ENCODE measurements around the gene B9D1.

B9D1 gene

DNA sequence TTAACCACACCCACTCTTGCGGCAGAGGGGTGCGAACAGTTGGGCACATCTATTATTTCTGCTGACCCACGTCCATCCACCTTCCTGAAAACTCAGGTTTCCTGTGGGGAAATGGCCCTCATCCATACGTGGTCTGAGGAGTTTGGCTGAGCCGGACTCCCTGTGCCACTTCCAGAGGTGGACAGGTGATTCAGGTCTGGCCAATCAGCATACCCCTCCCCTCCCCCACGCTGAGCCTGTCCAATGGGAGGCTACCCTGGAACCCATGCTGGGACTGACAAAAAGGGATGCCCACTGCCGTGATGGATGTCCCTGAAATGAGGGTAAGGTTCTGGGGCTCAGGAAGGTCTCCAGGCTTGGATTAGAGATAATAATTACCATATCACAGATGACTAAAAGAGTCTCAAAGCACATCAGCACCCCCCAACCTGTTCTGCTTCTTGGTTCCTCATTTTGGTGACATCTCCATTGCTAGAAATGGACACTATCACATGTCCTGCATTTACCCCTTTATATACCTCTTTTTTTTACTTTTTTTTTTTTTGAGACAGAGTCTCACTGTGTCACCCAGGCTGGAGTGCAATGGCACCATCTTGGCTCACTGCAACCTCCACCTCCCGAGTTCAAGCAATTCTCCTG lies 10.5 kb upstream of the B9D1 start:
- no peak for DNase-seq

GRCh38 chr17:19372439-19372838 lies 9.9 kb upstream of the B9D1 start:
- no peak for DNase-seq

GRCh38 chr17:19372011-19372370 lies 9.5 kb upstream of the B9D1 start:
- no peak for DNase-seq

GRCh38 chr17:19371259-19372010 lies 8.9 kb upstream of the B9D1 start:
- DNase-seq = no peak

GRCh38 chr17:19370493-19370960 lies 8.0 kb upstream of the B9D1 start:
- DNase-seq = no peak

GRCh38 chr17:19369846-19370492 lies 7.4 kb upstream of the B9D1 start:
- DNase-seq = no peak

GRCh38 chr17:19369107-19369778 lies 6.7 kb upstream of the B9D1 start:
- DNase-seq = no peak

GRCh38 chr17:19368229-19368628 lies 5.7 kb upstream of the B9D1 start:
- DNase-seq = no peak

DNA sequence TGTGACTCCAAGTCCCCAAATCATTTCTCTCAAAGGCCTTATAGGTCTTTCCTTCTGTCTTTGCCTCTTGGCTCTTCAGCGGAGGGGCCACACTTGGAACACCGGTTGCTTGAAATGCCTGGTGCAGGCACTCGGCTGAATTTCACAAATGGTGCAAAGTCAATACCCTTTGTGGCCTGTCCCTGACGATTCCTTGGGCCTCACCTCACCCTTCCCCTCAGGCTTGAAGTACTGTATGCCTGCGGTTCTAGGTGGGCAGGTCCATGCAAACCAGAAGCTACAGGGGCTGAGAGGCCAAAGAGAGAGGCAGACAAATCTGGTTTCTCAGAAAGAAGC lies 4.1 kb upstream of the B9D1 start:
- no peak for DNase-seq

DNA sequence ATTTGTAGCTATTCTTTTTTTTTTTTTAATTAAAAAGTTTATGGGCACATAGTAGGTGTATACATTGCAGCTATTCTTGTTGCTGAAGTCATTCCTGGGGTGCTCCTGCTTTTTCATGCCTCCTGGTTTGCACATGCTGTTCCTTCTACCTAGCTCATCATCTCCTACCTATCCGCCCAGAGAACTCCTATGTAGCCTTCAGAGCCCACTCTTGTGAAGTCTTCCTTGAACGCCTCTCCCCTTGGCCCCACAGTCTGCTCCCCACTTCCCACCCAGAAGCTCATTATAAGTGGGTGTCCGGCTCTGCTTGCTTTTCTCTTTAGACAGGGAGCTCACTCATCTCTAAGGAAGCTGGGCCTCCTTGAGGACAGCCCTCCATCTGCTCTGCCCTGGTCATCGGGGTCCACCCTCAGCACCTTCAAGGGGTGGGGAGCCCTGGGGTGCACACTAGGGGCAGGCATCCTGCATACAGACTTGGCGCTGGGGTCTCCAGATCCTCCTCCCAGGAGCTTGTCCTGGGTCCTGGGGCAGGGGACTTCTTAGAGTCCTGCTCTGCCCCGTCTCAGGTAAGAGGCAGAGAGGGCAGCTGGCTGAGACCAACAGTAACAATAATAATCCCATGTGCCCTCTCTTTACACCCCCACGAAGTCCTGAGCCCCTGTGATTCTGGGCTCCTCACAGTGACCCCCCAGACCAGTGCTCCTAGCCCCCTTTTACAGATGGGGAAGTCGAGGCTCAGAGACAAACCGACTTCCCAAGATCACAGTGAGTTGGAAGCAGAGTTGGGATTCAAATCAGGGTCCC lies 3.5 kb upstream of the B9D1 start:
- no peak for DNase-seq

GRCh38 chr17:19365499-19365817 lies 2.9 kb upstream of the B9D1 start:
- DNase-seq = no peak

GRCh38 chr17:19364699-19365498 lies 2.4 kb upstream of the B9D1 start:
- no peak for DNase-seq

DNA sequence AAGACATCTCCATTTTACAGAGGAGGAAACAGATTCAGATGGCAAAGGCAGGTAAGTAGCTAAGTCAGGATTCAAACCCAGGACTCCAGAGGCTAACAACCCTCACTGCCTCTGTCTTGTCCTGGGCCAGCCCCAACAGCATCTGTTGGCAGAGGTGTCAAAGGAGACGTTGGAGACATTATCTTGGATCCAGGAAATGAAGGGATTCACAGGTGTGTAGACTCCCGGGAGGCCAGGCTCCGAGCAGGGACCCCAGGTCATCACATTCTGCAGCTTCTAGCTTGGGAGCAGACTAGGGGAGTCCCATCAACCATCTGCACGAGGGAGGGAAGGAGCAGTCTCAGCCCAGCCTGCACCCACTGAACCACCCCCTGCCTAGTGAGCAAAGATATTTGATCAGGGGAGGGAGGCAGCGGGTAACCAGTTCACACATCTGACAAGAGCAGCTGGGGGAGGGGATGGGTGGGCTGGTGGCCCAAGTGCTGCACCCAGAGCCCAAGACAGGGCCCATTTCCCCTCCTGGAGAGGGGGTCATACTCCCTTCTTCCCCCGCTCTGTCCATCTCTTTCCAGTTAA lies 1.0 kb upstream of the B9D1 start:
- DNase-seq = no peak

GRCh38 chr17:19363114-19363438 lies 553 bp upstream of the B9D1 start:
- no peak for DNase-seq

DNA sequence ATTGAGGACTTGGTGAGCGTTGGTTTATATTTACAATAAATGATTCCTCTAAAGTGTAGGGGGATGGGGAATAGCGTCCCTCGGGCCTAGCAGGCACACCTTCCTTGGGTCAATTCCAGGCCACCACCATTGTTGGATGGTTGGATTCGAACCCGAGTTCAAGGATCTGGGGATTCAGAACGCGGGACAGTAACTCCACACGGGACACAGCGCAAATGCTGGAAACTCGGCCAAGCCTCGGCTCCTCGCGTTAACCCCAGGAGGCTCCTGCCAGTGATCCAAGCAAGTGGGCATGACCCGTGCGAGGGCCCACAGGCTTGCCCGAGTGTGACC lies 613 bp downstream of the B9D1 start:
- no peak for DNase-seq

GRCh38 chr17:19361326-19361725 lies 1.2 kb downstream of the B9D1 start:
- no peak for DNase-seq

DNA sequence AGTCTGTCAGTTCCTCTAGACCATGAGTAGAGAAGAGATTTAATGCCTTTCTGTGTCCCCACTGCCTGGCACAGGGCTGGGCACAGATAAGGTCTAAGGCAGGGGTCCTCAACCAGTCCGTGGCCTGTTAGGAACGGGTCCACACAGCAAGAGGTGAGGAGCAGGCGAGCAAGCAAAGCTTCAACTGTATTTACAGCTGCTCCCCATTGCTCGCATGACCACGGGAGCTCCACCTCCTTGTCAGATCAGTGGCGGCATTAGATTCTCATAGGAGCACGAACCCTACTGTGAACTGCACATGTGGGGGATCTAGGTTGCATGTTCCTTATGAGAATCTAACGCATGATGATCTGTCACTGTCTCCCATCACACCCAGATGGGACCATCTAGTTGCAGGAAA lies 1.8 kb downstream of the B9D1 start:
- no peak for DNase-seq

DNA sequence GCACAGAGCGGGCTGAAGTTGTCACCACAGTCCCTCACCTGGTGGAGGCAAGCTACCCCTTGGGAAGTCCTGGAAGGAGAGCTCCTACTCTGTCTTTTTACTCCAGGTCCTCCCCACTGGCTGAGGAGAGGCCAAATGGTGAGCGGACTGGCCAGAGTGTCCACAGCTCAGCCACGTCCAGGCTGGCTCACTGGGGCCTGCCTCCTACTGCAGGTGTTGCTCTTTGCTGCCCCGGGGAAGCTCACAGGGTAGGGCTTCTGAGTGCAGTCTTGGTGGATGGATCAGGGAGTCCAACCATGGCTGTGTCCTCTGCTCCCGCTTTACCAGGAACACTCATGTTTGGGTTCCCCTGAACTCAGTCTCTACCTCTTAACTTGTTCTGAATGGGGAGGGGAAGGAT lies 2.7 kb downstream of the B9D1 start:
- no peak for DNase-seq

GRCh38 chr17:19359151-19359550 lies 3.4 kb downstream of the B9D1 start:
- no peak for DNase-seq

- no peak for DNase-seq
These were observed 4.8 kb downstream of the B9D1 start for GRCh38 chr17:19357761-19358160.

DNA sequence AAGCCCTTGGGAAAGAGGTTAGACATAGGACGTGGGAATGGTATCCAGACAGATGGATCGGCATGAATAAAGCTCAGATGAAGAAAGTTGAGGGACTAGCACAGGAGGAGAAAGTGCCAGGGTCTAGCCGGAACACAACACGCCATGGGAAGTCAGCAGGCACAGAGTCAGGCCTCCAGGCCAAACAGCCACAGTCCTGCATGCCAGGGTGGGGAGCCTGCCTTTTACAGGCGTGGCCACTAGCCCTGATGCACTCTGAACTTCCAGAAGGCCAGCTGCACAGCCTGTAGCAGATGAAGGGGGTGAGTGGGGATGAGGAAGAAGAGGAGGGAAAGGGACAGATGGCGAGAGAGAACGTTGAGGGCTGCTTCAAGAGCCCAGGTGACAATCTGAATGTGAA lies 5.2 kb downstream of the B9D1 start:
- DNase-seq = no peak

- no peak for DNase-seq
These were observed 7.8 kb downstream of the B9D1 start for GRCh38 chr17:19354748-19355147.

Data from stimulated activated CD4-positive, alpha-beta T cell treated with anti-CD3 and anti-CD28 coated beads, Interleukin-4, amount 100 ng/mL, for 1 hour (primary cell).